Hematopoietic multipotent progenitor cell (in vitro differentiated cells): ENCODE measurements around the gene PODXL2. TPM values are rescaled to one million over a fixed set of nuclear protein-coding genes. Genes with fewer than 3 reads are reported as not detected.

ENCODE experiments used
- DNase-seq, 3 donors: peaks; one replicate each; pipeline ENCODE4 v3.0.0-alpha.2; 2011 to 2015; ENCODE audit warnings: low read depth in 2 of 3, low spot score in 2 of 3
- total RNA-seq: library from RNA; depleted of rRNA; stranded (reverse); fragments of >200 nt; gene quantifications from one replicate; pipeline ENCODE4 v1.2.3, GENCODE V29; 2012

Gene PODXL2
- total RNA-seq, result 12.4 TPM

GRCh38 chr3:127628788-127629466, at the start of gene PODXL2:
TSS of gene PODXL2 (plus strand) at chr3:127629185. CDS start at chr3:127629220, 35 bp downstream.
- peak in 2 of 3 donors; percentile 44 to 49 for DNase-seq

DNA sequence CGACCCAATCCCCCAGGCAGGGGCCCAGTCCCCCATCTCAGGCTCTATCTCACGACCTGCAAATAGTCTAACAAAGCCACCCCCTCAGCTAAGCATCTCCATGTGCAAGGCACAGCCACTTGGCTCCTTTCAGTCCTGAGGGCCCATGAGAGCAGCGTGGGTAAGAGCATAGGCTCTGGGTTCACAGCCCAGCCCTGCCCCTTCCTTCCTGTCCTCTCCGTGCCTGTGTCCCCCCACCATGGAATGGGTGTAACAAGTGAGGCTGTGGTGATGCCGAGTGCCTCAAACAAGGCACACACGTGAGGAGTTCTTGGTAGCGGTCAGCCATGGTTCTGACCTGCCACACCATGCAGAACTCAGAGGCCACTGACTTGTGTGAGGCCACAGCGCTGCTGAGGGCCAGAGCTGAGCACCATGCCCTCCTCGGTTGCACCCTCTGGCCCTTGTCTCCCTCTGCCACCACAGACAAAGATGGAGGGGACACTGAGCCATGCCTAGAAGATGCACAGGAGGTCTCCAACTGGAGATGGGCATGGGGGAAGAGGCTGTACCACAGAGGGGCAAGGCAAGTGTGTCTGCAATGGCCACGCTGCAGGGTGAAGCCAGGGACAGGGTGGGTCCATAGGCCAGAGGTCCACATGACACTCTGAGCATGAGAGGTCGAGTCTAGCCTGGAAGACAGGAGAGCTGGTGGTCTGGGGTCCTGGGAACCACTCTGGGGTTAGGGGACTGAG, 48.5 kb upstream of the PODXL2 start:
- DNase-seq, result no peak

DNA sequence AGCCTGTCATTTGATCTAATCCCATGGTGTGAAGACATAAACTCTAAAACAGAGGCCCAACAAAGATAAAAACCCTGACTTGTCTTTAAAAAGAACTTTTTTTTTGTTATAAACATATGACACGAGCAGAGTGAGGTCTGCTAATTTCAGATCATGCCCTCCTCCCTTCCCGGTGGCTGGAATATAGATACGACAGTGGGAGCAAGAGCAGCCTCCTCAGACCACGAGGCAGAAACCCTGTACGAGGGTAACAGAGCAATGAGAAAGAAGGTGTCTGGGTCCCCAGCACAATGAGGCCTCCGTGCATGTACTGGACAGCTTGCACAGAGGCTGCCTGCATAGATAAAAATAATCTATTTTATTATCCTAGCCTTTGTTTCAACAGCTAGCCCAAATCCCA, 44.3 kb upstream of the PODXL2 start:
- no peak for DNase-seq

DNA sequence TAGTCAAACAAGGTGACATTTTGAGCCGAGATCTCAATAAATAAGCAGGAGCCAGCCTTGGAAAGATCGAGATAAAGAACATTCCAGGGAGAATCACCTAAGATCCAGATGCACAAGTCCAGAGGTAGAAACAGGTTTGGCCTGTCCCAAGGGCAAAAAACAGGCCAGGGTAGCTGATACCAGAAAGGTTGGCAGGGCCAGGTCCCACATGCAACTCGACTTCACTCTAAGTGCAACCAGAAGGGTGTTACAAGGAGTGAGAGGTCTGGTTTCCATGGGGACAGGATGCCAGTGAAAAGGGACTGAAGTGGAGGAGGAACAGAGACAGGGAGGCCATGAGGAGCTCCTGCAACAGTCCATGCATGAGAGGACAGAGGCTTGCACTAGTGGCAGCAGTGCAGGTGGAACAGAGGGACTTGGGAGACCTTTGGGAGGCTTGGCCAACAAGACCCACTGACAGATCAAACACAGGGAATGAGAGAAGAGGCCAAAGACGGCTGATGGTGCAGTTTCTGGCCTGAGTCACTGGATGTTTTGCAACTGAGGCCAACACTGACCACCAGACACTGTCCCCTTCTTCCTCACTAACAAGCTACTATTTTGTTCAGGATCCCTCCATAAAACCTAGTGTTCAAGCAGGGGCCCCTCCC, 43.7 kb upstream of the PODXL2 start:
- no peak for DNase-seq

- no peak for DNase-seq
Observed at GRCh38 chr3:127585813-127586413, 43.1 kb upstream of the PODXL2 start.

DNA sequence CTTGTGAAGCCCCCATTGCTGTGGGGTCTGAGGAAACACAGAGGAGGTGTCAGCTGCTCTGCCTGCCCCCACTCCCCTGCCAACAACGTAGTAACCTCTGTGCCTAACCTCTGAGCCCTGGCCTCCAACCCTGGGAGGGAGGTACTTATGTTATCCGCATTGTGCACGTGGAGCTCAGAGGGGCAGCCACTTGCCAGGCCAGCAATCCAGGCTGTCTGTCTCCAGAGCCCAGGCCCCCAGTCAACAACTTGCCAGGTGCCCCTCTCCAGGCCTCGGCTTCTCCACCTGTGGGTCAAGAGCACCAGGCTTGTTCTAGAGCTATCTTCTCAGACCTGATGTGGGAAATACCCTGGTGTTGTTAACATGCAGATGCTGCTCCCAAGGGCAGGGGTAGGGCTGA, 41.1 kb upstream of the PODXL2 start:
- no peak for DNase-seq

DNA sequence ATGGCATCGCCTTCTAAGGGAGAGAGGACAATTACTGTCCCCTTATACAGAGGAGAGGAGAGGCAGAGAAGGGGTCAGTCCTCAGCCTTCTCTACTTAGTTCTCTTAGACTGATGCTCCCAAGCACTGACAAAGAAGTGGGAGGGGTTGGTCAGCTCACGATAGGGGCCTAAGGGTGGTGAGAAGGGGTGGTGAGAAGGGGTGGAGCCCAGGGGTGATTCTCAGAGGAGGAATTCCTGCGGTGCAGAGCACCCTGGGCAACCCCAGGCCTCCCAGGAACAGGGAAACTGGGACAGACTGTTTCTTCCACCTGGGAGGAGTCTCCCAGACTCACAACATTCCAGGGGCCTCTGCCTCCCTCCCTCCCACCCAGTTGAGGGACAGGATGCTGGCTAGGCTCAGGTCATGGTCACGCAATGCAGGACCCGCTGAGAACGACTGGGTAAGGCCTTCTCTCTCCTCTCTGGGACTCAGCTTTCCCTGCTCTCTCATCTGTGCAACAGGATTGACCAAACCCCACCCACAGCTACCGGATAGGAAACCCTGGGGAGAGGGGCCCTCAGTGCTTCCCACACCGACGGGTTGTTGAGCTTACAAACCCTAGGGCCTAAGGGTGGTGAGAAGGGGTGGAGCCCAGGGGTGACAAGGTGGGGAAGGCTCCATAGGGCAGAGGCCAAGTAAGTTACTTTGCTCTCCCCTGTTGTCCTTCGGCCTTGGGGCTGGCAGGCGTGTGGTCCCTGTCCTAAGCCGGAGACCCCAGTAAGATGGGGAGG, 40.0 kb upstream of the PODXL2 start:
- DNase-seq, result no peak

GRCh38 chr3:127589600-127590281, 39.2 kb upstream of the PODXL2 start:
- DNase-seq, result no peak

DNA sequence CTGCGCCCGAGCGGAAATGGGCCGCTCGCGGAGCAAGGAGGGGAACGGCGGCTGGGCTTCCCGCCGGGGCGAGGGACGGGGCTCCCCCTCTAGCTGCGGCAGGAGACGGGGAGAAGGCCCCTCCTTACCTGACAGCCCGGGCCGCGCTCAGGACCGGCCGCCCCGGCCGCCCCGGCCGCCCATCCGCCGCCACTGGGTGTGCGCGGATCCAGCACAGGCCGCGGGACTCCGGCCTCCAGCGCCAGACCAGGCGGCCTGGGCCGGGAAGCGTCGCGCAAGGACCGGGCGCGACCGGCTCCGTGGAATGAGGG, 38.7 kb upstream of the PODXL2 start:
- DNase-seq, result peak in 1 of 3 donors; percentile 9

DNA sequence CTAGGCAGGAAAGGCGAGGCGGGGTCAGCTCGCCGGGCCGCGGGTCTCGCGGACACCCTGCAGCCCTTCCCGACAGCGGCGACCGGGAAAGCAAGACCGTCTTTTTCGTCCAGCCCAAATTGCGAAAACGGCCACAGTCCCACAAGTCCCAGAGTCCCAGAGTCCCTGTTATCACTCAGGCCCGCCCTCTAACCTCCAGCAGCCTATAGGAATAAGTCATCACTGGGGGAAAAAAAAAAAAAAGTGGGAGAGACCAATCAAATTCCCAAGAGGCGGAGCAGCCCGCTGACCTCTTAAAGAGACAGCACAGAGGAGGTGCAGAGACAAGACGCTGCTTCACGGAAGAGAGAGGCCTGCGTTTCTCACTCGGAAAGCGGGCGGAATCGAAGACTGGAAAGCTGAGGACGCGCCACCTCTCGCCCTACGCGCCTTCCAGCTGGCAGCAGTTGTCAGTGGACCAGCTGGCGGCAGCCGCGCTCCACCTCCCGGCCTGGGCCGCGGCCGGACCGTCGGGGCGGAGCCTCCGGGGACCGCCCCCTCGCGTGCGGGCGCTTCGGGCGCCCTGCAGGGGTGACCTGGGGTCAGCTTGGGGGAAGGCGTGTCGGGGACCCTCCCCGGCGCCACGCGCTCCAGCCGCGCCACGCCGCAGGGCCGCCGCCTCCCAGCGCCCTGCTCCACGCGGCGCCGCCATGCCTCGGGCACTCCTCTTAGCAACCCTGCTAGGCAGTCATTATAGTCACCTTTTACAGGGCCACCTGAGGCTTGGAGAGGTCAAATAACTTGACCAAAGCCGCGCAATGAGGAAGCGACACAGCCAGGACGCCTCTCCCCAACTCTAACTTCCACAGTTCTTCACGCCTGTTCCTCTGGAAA, 38.2 kb upstream of the PODXL2 start, which contains the start of gene TPRA1:
TPRA1 (minus strand) TSS at position 141 of the 873 bp plus-strand sequence. CDS start 10,587 bp downstream, outside the sequence.
- peak; percentile 58 to 98 (median 94) for DNase-seq

DNA sequence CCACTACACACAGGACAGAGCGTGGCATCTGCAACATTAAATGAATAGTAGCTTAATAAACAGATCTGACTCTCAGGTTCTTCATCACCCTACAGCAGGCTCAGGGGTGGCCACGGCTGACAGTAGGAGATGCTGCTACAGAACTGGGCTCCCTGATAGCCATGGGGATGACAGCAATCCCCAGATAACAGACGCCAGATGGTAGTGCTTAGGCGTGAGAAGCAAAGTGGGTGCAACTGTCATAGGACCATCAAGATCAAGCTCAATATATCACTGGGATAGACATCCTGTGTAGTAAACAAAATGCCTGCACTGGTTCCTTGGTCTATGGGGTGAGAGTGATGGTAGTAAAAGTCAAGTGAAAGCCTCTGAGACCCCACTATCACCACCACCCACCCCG, 35.8 kb upstream of the PODXL2 start:
- no peak for DNase-seq

DNA sequence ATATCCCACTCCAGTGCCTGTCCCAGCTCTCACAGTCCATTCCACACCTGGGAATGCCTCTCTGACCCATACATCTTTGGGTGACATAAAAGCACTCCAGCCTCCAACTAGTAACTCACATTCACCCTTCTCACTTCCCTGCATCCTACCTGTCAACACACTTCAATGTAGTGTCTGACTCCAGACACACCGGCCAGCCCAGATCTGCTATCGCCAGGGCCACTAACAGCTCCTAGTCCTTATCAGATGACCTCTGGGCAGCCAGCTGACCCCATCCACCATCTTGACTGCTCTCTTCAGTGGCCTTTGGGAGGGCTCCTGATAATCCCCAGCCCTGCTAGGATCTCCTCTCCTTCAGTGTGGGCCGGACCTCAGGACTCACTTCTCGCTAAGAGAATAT, 33.7 kb upstream of the PODXL2 start:
- DNase-seq, result no peak

- no peak for DNase-seq
Observed at GRCh38 chr3:127597020-127597771, 31.8 kb upstream of the PODXL2 start.

DNA sequence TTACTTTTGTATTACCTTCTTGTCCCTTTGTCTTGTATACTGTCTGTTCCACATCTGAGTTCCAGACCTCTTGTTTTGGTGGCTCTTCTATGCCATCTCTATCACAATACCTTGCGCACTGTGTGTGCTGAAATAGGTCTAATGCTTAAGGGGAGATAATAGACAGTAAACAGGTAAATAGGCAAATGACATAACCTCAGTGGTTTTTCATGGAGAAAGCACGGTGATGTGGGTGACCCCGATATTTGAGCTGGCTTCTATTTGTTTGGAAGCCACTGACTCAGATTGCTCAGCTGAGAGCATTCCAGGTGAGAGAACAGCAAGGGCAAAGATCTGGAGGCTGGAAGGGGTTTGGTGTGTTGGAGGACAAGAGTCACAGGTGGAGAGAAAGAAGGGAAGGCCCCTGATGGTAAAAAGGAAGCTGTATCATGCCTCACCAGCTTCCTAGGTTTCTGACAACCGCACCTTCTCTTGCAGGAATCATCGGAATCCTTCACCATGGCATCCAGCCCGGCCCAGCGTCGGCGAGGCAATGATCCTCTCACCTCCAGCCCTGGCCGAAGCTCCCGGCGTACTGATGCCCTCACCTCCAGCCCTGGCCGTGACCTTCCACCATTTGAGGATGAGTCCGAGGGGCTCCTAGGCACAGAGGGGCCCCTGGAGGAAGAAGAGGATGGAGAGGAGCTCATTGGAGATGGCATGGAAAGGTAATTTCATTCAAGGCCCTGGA, 30.0 kb upstream of the PODXL2 start:
- no peak for DNase-seq

DNA sequence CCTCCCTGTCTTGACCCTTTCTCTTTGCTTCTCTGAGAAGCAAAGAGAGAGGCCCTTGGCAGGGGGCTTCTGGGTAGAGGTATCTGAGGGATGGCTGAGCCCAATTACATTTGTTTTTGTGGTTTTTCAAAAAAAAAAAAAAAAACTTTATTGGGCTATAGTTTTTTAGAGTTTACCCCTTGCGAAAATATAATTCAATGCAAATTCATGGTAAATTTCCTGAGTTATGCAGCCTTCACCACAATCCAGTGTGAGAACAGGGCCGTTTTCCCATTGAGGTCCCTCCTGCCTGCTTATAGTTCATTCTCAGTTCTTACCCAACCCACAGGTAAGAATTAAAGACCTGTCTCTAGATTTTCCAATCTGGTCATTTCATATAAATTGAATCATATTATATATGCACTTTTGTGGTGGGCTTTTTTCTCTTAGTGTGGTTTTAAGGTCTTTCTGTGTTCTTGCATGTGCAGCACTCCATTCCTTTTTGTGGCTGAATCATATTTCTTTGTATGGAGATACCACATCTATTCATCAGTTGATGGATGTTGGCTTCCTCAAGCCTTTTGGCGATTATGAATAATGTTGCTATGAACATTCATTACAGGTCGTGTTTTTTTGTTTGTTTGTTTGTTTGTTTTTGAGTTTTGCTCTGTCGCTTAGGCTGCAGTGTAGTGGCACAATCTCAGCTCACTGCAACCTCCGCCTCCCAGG, 28.1 kb upstream of the PODXL2 start:
- DNase-seq, result no peak

GRCh38 chr3:127604035-127604434, 24.9 kb upstream of the PODXL2 start:
- DNase-seq, result no peak

DNA sequence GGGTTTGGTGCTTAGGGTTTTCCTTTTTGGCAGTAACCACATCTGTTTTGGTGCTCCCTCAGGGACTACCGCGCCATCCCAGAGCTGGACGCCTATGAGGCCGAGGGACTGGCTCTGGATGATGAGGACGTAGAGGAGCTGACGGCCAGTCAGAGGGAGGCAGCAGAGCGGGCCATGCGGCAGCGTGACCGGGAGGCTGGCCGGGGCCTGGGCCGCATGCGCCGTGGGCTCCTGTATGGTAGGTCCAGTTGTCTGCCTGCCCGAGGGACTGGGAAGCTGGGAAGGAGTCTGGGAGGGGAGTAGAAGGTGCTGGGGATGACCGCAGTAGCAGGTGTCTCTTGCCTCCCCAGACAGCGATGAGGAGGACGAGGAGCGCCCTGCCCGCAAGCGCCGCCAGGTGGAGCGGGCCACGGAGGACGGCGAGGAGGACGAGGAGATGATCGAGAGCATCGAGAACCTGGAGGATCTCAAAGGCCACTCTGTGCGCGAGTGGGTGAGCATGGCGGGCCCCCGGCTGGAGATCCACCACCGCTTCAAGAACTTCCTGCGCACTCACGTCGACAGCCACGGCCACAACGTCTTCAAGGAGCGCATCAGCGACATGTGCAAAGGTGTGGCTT, 24.3 kb upstream of the PODXL2 start:
- no peak for DNase-seq
